GM12891 (cell line): ENCODE measurements around the gene SERPINB3.

Experiments used
- PAX5 ChIP-seq: IDR thresholded peaks from 2 replicates; pipeline ENCODE4 v1.6.1; 2011; ENCODE audit warnings: low read length, moderate library complexity, mild to moderate bottlenecking; ENCODE audit not compliant: insufficient read depth, severe bottlenecking
- POLR2A ChIP-seq: IDR thresholded peaks from 2 replicates; pipeline ENCODE4 v1.6.1; 2011; ENCODE audit warnings: low read depth, low read length, control low read depth
- POLR2AphosphoS5 ChIP-seq: IDR thresholded peaks from 2 replicates; pipeline ENCODE4 v1.6.1; 2011; ENCODE audit warnings: low read depth, low read length, control low read depth

DNA sequence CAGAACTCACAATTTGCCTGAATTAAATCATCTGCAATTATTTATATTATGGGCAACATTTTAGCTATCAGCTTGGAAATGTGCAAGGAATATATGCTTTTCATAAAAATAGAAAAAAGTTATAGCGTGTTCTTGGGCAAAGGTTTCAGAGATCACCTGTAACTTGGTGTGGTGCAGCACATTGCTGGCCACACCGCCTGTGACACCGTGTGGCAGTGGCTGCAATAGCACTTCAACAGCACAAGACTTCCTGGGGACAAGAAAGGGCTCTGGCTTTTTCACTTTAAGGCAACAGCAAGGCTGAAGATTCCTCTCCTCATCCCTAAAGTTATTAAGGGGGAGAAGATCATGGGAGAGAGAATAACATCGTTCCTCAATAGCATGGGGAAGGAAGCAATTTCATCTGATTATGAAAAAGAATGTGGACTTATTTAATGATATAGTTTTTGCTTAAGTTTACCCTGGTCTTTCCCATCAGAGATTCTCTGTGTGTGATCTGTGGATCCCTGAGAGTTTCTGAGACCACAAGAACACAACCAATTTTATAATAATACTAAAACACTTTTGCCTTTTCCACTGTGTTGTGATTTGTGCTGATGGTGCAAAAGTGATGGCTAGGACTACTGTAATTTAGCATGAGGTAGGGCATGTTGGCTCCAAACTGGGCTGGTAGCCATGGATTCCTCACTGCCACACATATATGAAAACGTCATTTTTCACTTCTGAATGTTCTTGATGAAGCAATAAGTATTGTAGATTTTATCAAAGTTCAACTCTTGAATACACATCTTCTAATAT lies 15.0 kb upstream of the SERPINB3 start:
- no peak for TF ChIP-seq POLR2A
- TF ChIP-seq POLR2AphosphoS5: no peak
- TF ChIP-seq PAX5: no peak
